Ovary (tissue), 9 donors: ENCODE results near the gene SLC26A3. TPM values are rescaled to one million over a fixed set of nuclear protein-coding genes. Genes with fewer than 3 reads are reported as not detected.

Experiments used
- DNase-seq, 5 donors: peaks; one replicate each; pipeline ENCODE4 v3.0.0-alpha.2; 2019 to 2020
- H3K27ac ChIP-seq, 2 donors: fragments of 200-600 bp; one replicate each; pipeline versions ENCODE4 v1.5.1 to v1.8.0; 2019 to 2022
- H3K27me3 ChIP-seq: fragments of 200-600 bp; one replicate; pipeline ENCODE4 v1.8.0; 2022
- H3K36me3 ChIP-seq: fragments of 200-600 bp; sonication (generic); one replicate; pipeline ENCODE4 v1.5.1; 2019
- H3K4me1 ChIP-seq: one replicate; pipeline ENCODE4 v1.8.1; 2013; ENCODE audit warnings: mild to moderate bottlenecking, moderate library complexity; ENCODE audit not compliant: insufficient read depth
- H3K4me3 ChIP-seq: fragments of 200-600 bp; sonication (generic); one replicate; pipeline ENCODE4 v1.5.1; 2017
- H3K9me3 ChIP-seq, 2 donors: fragments of 200-600 bp in 1 of 2; sonication (generic) in 1 of 2; one replicate each; pipeline versions ENCODE4 v1.5.1 to v1.8.1; 2013 to 2019; ENCODE audit warnings: mild to moderate bottlenecking in 1 of 2, moderate library complexity in 1 of 2
- CTCF ChIP-seq, 3 donors: fragments of 450-650 bp in 2 of 3; fragments of 200-600 bp in 1 of 3; IDR thresholded peaks; one replicate each; pipeline versions ENCODE4 v1.5.1 to v1.8.0; 2016 to 2022; ENCODE audit warnings: antibody characterized with exemption in 3 of 3, mild to moderate bottlenecking in 1 of 3
- EP300 ChIP-seq: sonication (generic); formaldehyde crosslinking; IDR thresholded peaks from one replicate; pipeline ENCODE4 v1.6.1; 2017; ENCODE audit warnings: antibody characterized with exemption
- POLR2A ChIP-seq: fragments of 450-650 bp; IDR thresholded peaks from one replicate; pipeline ENCODE4 v1.6.1; 2017; ENCODE audit warnings: antibody characterized with exemption, mild to moderate bottlenecking, moderate library complexity
- WGBS, 3 donors: extraction: QIAGEN DNeasy Blood & Tissue Kit in 1 of 3; methylation state at CpG; one replicate each; pipeline versions ENCODE4 v1.1.5 to v1.1.7; 2013 to 2017; 5-methylcytosine and 5-hydroxymethylcytosine counted together
- intact Hi-C, 4 donors: fragments of 100-400 bp; cut with DNase I; formaldehyde crosslinking; loops; one replicate each; pipeline versions ENCODE4 v1.11.0 to v1.15.1; 2022 to 2023
- polyA plus RNA-seq, 2 donors: library from polyadenylated mRNA; stranded (reverse); fragments of 200-250 nt in 1 of 2; fragments of 350-450 nt in 1 of 2; fragmentation: Illumina TruSeq in 1 of 2; extraction: RNeasy Lipid Tissue Mini Kit (QIAGEN cat#74804) in 1 of 2; gene quantifications; one replicate each; pipeline ENCODE4 v1.2.3, GENCODE V29; 2013 to 2014
- total RNA-seq, 7 donors: library from RNA; depleted of rRNA in 2 of 7; stranded (reverse); fragments of >200 nt in 2 of 7; fragmentation: NEBNext Ultra II Directional in 3 of 7; extraction: Animal tissue kit (Norgen Biotek cat#: 25700) in 3 of 7; gene quantifications; one replicate each; pipeline versions ENCODE4 v1.1.0 to v1.2.4, GENCODE V29; 2016 to 2023
- donor health status: DM: no; HTN: no; CAD: no; lungs with moderate emphysema.
- donor health status: DM: no; HTN: no; CAD: no.
- donor health status: Bipolar disorder and iron deficiency.
- donor health status: DM: yes; HTN: yes; CAD: no.
- donor health status: DM: no; HTN: no; CAD: no.
- donor health status: DM: yes; HTN: yes; CAD: no.

SLC26A3 gene
- total and polyA plus RNA-seq, 9 donors: 0.06 to 1.9 (median 0.38) TPM; not detected in 3

- no peak for DNase-seq
- intact Hi-C loops: no loop called here
- TF ChIP-seq CTCF (IDR thresholded peaks at IDR 0.05) (no peak), EP300 (no peak), POLR2A (no peak)
- H3K9me3 ChIP-seq: no peaks in the 10 kb centered on the region
- 92 to 96% (median 93%) methylated on average over 18 of the region's 18 CpGs for WGBS, 3 donors
- H3K27me3 ChIP-seq: no peaks in the 10 kb centered on the region
- H3K27ac ChIP-seq: no peak overlapping the region
- H3K4me3 ChIP-seq: no peak overlapping the region
- no peaks in the 10 kb centered on the region for H3K36me3 ChIP-seq
- H3K4me1 ChIP-seq: no peaks in the 10 kb centered on the region
Measured at GRCh38 chr7:107847168-107847835, 44.3 kb upstream of the SLC26A3 start.

- Histone ChIP-seq H3K36me3 (no peaks in the 10 kb centered on the region), H3K27ac (no peak overlapping the region), H3K4me1 (no peaks in the 10 kb centered on the region), H3K4me3 (no peak overlapping the region), H3K9me3 (no peaks in the 10 kb centered on the region), H3K27me3 (no peaks in the 10 kb centered on the region)
- intact Hi-C loops: no loop called here
- TF ChIP-seq CTCF (IDR thresholded peaks at IDR 0.05) (no peak), EP300 (no peak), POLR2A (no peak)
- no peak for DNase-seq
Measured at GRCh38 chr7:107846324-107846723, 43.3 kb upstream of the SLC26A3 start.

- Histone ChIP-seq H3K9me3 (no peaks in the 10 kb centered on the region), H3K27me3 (no peaks in the 10 kb centered on the region), H3K4me3 (no peak overlapping the region), H3K36me3 (no peaks in the 10 kb centered on the region), H3K4me1 (no peaks in the 10 kb centered on the region), H3K27ac (no peak overlapping the region)
- WGBS, 3 donors: 91 to 93% (median 93%) methylated on average over 16 of the region's 16 CpGs
- TF ChIP-seq POLR2A: no peak
- no peak for DNase-seq
- intact Hi-C loops: no loop called here
Measured at GRCh38 chr7:107843184-107843583, 40.2 kb upstream of the SLC26A3 start.

- intact Hi-C loops: no loop called here
- Histone ChIP-seq H3K36me3 (no peaks in the 10 kb centered on the region), H3K4me1 (no peaks in the 10 kb centered on the region), H3K27me3 (no peaks in the 10 kb centered on the region), H3K27ac (no peak overlapping the region), H3K4me3 (no peak overlapping the region), H3K9me3 (no peaks in the 10 kb centered on the region)
- 92 to 95% (median 93%) methylated on average over 3 of the region's 3 CpGs for WGBS, 3 donors
- no peak for DNase-seq
- TF ChIP-seq POLR2A: no peak
- no peak for TF ChIP-seq CTCF (IDR thresholded peaks at IDR 0.05)
- TF ChIP-seq EP300: no peak
Measured at GRCh38 chr7:107842213-107842612, 39.2 kb upstream of the SLC26A3 start.

- intact Hi-C loops: no loop called here
- WGBS, 3 donors: 87 to 93% (median 90%) methylated on average over 5 of the region's 5 CpGs
Measured at GRCh38 chr7:107838816-107839565, 36.0 kb upstream of the SLC26A3 start.

More at GRCh38 chr7:107838816-107839565, 36.0 kb upstream of the SLC26A3 start:
- Histone ChIP-seq H3K4me3 (no peak overlapping the region), H3K27ac (no peak overlapping the region), H3K9me3 (no peaks in the 10 kb centered on the region), H3K4me1 (peaks cover 3% of the 10 kb centered on the region), H3K27me3 (no peaks in the 10 kb centered on the region), H3K36me3 (no peaks in the 10 kb centered on the region)
- no peak for DNase-seq
- TF ChIP-seq CTCF (IDR thresholded peaks at IDR 0.05) (no peak), POLR2A (no peak), EP300 (no peak)
